OCI-LY7 (cell line): Measurements from ENCODE around the gene PLEKHG4B.

Experiments
- EZH2phosphoT487 ChIP-seq: fragments of 200-600 bp; sonication (generic); IDR thresholded peaks from 2 replicates; pipeline ENCODE4 v1.6.1; 2018; ENCODE audit warnings: low read depth, borderline replicate concordance, mild to moderate bottlenecking, mixed run types, antibody characterized with exemption, low read length, moderate library complexity, mixed read lengths
- TF ChIP-seq, protein P1 (sequence below): fragments of 200-600 bp; sonication (generic); conservative IDR thresholded peaks from 2 replicates; pipeline ENCODE4 v1.5.1; 2014; ENCODE audit warnings: mild to moderate bottlenecking, antibody characterized with exemption, low read length, moderate library complexity, mixed read lengths

DNA sequence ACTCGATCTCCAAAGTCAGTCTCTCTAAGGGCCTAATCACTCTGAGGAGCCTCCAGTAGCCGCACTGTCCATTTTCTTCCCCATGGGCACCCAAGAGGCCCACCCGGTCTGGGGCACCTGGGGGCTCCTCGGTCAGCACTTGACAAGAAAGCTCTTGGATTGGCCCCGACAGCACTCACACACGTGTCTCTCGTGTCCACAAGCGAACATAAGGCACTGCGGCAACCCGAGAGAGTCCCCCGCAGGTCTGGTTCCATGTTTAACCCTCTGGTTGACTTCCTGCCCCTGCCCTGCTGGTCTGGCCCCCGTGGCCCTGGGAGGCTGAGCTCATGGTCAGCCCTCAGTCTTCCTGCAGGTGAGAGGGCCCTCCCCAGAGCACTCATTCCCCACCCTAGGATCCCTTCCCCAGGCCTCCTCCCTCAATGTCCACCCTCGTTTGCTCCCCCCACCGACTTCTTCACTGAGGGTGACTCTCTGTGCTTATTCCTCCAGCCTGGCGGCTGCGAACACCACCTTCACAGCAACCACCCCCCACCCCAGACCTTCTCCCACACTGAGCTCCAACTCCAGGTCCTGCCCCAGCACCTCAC, 83.0 kb downstream of the PLEKHG4B start:
- TF ChIP-seq, protein P1, sequence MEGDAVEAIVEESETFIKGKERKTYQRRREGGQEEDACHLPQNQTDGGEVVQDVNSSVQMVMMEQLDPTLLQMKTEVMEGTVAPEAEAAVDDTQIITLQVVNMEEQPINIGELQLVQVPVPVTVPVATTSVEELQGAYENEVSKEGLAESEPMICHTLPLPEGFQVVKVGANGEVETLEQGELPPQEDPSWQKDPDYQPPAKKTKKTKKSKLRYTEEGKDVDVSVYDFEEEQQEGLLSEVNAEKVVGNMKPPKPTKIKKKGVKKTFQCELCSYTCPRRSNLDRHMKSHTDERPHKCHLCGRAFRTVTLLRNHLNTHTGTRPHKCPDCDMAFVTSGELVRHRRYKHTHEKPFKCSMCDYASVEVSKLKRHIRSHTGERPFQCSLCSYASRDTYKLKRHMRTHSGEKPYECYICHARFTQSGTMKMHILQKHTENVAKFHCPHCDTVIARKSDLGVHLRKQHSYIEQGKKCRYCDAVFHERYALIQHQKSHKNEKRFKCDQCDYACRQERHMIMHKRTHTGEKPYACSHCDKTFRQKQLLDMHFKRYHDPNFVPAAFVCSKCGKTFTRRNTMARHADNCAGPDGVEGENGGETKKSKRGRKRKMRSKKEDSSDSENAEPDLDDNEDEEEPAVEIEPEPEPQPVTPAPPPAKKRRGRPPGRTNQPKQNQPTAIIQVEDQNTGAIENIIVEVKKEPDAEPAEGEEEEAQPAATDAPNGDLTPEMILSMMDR: no peak
- TF ChIP-seq EZH2phosphoT487: no peak
